Vagina (tissue), 2 donors: ENCODE results near the gene LMBRD1.

Source experiments
- CTCF ChIP-seq, 3 experiments: fragments of 450-650 bp in 2 of 3; fragments of 200-600 bp in 1 of 3; sonication (generic) in 1 of 3; IDR thresholded peaks; one replicate each; pipeline ENCODE4 v1.5.1; 2017 to 2019; ENCODE audit warnings: antibody characterized with exemption in 3 of 3, mild to moderate bottlenecking in 2 of 3, moderate library complexity in 2 of 3
- POLR2A ChIP-seq, 2 donors: fragments of 450-650 bp; IDR thresholded peaks; one replicate each; pipeline ENCODE4 v1.6.1; 2017; ENCODE audit warnings: antibody characterized with exemption in 2 of 2, mild to moderate bottlenecking in 2 of 2, moderate library complexity in 2 of 2

- no peak for TF ChIP-seq POLR2A (IDR thresholded peaks at IDR 0.05)
- no peak for TF ChIP-seq CTCF (IDR thresholded peaks at IDR 0.05)
These were observed 35.7 kb upstream of the LMBRD1 start for GRCh38 chr6:69832558-69832957.
